ENCODE data around the gene SPAG5.
A peak's percentile ranks its signal among the peaks of the same experiment; 100 is the strongest.

The SPAG5 gene

DNA sequence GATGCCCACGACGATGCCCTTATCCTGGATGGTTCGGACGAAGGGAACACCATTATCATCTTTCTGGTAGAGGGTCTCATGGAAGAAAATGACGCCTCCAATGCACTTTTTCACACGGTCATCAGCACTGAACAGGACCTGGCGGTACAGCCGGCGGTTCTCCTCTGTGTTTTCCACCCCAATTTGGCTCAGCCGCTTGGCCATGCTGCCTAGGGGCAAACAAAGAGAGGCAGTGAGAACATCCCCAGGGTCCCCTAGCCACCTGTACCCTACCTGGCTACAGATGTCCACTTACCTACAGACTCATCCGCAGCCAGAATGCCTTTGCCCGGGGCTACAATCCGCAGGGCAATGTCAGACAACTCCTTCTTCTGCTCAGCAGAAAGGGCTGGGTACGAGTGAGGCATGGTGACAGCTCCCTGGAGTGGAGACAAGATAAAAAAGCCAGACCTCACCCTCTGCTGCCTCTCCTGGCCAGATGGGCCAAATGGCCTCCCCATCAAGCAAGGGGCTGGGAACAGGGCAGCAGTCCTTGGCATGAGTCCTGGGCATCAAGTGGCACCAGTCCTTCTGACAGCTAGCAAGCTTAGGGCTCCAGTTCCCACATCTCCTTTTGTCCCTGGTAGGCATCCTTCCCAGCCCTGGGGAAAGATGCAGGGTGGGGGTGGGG, 23.6 kb downstream of the SPAG5 start:
- TF ChIP-seq, protein P1, sequence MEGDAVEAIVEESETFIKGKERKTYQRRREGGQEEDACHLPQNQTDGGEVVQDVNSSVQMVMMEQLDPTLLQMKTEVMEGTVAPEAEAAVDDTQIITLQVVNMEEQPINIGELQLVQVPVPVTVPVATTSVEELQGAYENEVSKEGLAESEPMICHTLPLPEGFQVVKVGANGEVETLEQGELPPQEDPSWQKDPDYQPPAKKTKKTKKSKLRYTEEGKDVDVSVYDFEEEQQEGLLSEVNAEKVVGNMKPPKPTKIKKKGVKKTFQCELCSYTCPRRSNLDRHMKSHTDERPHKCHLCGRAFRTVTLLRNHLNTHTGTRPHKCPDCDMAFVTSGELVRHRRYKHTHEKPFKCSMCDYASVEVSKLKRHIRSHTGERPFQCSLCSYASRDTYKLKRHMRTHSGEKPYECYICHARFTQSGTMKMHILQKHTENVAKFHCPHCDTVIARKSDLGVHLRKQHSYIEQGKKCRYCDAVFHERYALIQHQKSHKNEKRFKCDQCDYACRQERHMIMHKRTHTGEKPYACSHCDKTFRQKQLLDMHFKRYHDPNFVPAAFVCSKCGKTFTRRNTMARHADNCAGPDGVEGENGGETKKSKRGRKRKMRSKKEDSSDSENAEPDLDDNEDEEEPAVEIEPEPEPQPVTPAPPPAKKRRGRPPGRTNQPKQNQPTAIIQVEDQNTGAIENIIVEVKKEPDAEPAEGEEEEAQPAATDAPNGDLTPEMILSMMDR (IDR thresholded peaks at IDR 0.05; ENCODE audit: low read depth, low read length): peak; percentile 33
- Histone ChIP-seq H3K27me3 (no peaks in the 10 kb centered on the region), H3K9me3 (no peaks in the 10 kb centered on the region), H3K4me1 (peaks cover 12% of the 10 kb centered on the region), H3K4me3 (ENCODE audit: low read depth, low read length) (peak overlapping the region; percentile 48), H3K36me3 (peaks cover 14% of the 10 kb centered on the region)
- peak; percentile 62 for DNase-seq

DNA sequence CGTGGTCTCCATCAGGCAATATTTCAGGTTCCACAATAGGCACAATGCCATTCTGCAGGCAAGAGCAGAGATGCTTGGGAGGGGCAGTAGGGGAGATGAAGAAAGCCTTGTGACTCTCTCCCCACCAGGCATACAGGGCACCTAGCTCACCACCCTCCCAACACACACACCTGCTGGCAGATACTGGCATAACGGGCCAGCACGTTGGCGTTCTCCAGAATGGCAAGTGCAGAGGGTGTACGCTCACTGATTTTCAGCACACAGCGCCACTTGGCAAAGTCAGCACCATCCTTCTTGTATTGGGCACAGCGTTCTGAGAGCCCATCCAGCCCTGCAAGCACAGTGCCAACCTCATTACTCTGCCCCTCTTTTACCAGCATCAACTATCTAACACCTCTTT, 24.3 kb downstream of the SPAG5 start:
- TF ChIP-seq, protein P1 (IDR thresholded peaks at IDR 0.05; ENCODE audit: low read depth, low read length): no peak
- Histone ChIP-seq H3K4me1 (peaks cover 12% of the 10 kb centered on the region), H3K36me3 (peaks cover 14% of the 10 kb centered on the region), H3K4me3 (ENCODE audit: low read depth, low read length) (no peak overlapping the region), H3K9me3 (no peaks in the 10 kb centered on the region), H3K27me3 (no peaks in the 10 kb centered on the region)
- no peak for DNase-seq

DNA sequence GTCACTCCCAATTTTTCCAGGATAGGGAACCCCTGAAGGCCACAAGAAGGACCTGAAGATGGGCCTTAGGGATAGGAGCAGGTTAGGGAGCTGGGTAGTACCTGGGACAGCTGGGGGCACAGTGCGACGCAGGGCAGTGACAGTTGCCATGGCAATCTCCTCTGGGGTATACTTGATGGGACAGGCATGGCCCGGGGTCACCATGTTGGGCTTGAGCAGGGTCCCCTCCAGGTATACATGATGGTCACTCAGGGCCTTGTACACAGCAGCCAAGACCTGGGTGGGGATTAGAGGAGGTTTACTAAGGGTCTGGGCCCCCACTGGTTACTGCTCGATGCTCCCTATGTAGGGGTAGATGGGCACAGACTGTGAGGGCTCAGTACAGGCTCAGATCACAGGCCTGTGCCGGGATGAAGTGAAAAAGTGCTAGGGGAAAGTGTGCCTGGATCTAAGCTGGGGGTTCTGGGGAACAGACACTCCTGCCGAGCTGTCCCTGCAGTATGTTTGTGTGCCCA, 24.8 kb downstream of the SPAG5 start:
- H3K36me3 ChIP-seq: peaks cover 10% of the 10 kb centered on the region
- H3K9me3 ChIP-seq: no peaks in the 10 kb centered on the region
- H3K27me3 ChIP-seq: no peaks in the 10 kb centered on the region
- H3K4me3 ChIP-seq (ENCODE audit: low read depth, low read length): no peak overlapping the region
- peaks cover 12% of the 10 kb centered on the region for H3K4me1 ChIP-seq
- TF ChIP-seq, protein P1 (IDR thresholded peaks at IDR 0.05; ENCODE audit: low read depth, low read length): no peak
- no peak for DNase-seq

GRCh38 chr17:28573521-28573920, 25.3 kb downstream of the SPAG5 start:
- H3K27me3 ChIP-seq: no peaks in the 10 kb centered on the region
- H3K4me1 ChIP-seq: peaks cover 12% of the 10 kb centered on the region
- H3K36me3 ChIP-seq: peaks cover 5% of the 10 kb centered on the region
- TF ChIP-seq, protein P1 (IDR thresholded peaks at IDR 0.05; ENCODE audit: low read depth, low read length): no peak
- no peak overlapping the region for H3K4me3 ChIP-seq (ENCODE audit: low read depth, low read length)
- no peak for DNase-seq
- no peaks in the 10 kb centered on the region for H3K9me3 ChIP-seq

- Histone ChIP-seq H3K9me3 (no peaks in the 10 kb centered on the region), H3K4me1 (peaks cover 12% of the 10 kb centered on the region), H3K36me3 (peaks cover under 1% of the 10 kb centered on the region), H3K27me3 (no peaks in the 10 kb centered on the region), H3K4me3 (ENCODE audit: low read depth, low read length) (no peak overlapping the region)
- no peak for DNase-seq
- TF ChIP-seq, protein P1 (IDR thresholded peaks at IDR 0.05; ENCODE audit: low read depth, low read length): no peak
These were observed 25.8 kb downstream of the SPAG5 start for GRCh38 chr17:28573040-28573380.

- no peak overlapping the region; the same call in 1 of the 2 replicates for H3K4me3 ChIP-seq (ENCODE audit: low read depth, low read length)
- no peaks in the 10 kb centered on the region; the same call in 1 of the 2 replicates for H3K36me3 ChIP-seq
- TF ChIP-seq, protein P1 (IDR thresholded peaks at IDR 0.05; ENCODE audit: low read depth, low read length): no peak
- no peak for DNase-seq
- H3K9me3 ChIP-seq: no peaks in the 10 kb centered on the region
- H3K4me1 ChIP-seq: peaks cover 12% of the 10 kb centered on the region
- no peaks in the 10 kb centered on the region for H3K27me3 ChIP-seq
These were observed 26.4 kb downstream of the SPAG5 start for GRCh38 chr17:28572259-28573039.
